HG03571 (cell line): ENCODE data around the gene CORO2B.
"Not testable (repeated sequence)": the region's sequence is repeated elsewhere in the genome, so short reads cannot be mapped to it uniquely, and the experiment has no call there.

ENCODE experiments used
- ATAC-seq: cut with Tn5 transposase; IDR thresholded peaks from one replicate; pipeline ENCODE4 v1.9.1; 2021; ENCODE audit not compliant: unreplicated experiment

CORO2B gene

GRCh38 chr15:68719672-68720071, 140.9 kb downstream of the CORO2B start:
- no peak for ATAC-seq

GRCh38 chr15:68721886-68722285, 143.1 kb downstream of the CORO2B start:
- ATAC-seq: no peak

GRCh38 chr15:68725736-68726135, 146.9 kb downstream of the CORO2B start:
- no peak for ATAC-seq

- no peak for ATAC-seq
These were observed 147.5 kb downstream of the CORO2B start for GRCh38 chr15:68726246-68726645.

- no peak for ATAC-seq
These were observed 151.1 kb downstream of the CORO2B start for GRCh38 chr15:68729789-68730411.

GRCh38 chr15:68730471-68730919, 151.7 kb downstream of the CORO2B start:
- no peak for ATAC-seq

GRCh38 chr15:68730976-68731897, 152.4 kb downstream of the CORO2B start:
- ATAC-seq: no peak

GRCh38 chr15:68732451-68732850, 153.7 kb downstream of the CORO2B start:
- no peak for ATAC-seq

- ATAC-seq: no peak
These were observed 154.9 kb downstream of the CORO2B start for GRCh38 chr15:68733666-68734065.

- ATAC-seq: no peak
These were observed 155.6 kb downstream of the CORO2B start for GRCh38 chr15:68734352-68734751.

- no peak for ATAC-seq
These were observed 156.1 kb downstream of the CORO2B start for GRCh38 chr15:68734881-68735280.

- ATAC-seq: no peak
These were observed 156.8 kb downstream of the CORO2B start for GRCh38 chr15:68735610-68736009.

- no peak for ATAC-seq
These were observed 160.7 kb downstream of the CORO2B start for GRCh38 chr15:68739390-68740080.

GRCh38 chr15:68743256-68743655, 164.5 kb downstream of the CORO2B start:
- ATAC-seq: no peak

GRCh38 chr15:68749365-68749764, 170.6 kb downstream of the CORO2B start:
- ATAC-seq: no peak

- no peak for ATAC-seq
These were observed 171.0 kb downstream of the CORO2B start for GRCh38 chr15:68749793-68750192.

- ATAC-seq: no peak
These were observed 172.8 kb downstream of the CORO2B start for GRCh38 chr15:68751622-68752021.

- ATAC-seq: no peak
These were observed 176.9 kb downstream of the CORO2B start for GRCh38 chr15:68755731-68756130.

GRCh38 chr15:68759982-68760579, 181.3 kb downstream of the CORO2B start:
- not testable (repeated sequence) for ATAC-seq

GRCh38 chr15:68763063-68763462, 184.3 kb downstream of the CORO2B start:
- no peak for ATAC-seq

- no peak for ATAC-seq
These were observed 185.3 kb downstream of the CORO2B start for GRCh38 chr15:68764090-68764489.
